Activated CD4-positive, alpha-beta T cell treated with anti-CD3 and anti-CD28 coated beads for 1 hour (primary cell): ENCODE data around the gene CLK2.
A peak's percentile ranks its signal among the peaks of the same experiment; 100 is the strongest.

Source experiments
- DNase-seq: peaks from one replicate; pipeline ENCODE4 v3.0.0-alpha.2; 2020

CLK2 gene

DNA sequence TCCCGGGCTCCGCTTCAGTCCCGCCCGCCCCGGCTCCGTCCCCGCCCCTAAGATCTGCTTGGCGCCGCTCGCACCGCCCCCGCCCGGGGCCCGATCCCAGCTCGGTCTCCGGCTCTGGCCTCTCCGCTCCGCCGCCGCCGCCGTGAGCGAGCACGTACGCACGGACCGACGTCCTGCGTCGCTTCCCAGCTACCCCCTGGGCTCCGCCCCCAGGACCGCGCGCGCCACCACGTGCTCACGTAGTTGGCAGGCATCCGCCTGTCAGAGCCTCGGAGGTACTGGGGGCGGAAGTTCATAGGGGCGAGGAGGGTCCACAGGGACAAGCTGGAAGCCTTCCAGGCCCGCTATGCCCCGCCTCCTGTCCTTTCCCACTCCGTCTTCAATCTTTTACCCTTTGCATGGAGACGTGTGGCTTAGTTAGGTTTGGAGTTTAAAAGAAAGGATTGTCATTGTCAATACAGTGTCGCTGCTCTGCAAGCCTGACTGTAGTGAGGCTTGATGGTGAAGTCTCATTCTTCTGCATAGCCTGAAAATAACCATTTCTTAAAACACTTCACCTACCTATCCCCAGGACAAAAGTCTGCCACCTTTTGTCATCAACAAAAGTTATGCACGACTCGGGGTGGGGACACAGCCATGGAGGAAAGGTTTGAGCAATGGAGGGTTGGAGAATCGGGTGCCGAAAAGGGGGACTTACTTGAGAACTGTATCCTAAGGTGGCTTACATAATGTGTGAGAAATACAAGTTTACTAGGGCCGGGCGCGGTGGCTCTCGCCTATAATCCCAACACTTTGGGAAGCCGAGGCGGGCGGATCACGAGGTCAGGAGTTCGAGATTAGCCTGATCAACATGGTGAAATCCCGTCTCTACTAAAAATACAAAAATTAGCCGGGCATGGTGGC lies at the start of gene CLK2:
CLK2 (minus strand) TSS at position 162 of the 903 bp plus-strand sequence. CDS start 2,527 bp downstream, outside the sequence.
- peak; percentile 92 for DNase-seq

- DNase-seq = no peak
Measured at GRCh38 chr1:155322571-155322952, 49.3 kb upstream of the CLK2 start.

GRCh38 chr1:155321639-155322503 lies 48.6 kb upstream of the CLK2 start:
- no peak for DNase-seq

GRCh38 chr1:155320661-155321617 lies 47.6 kb upstream of the CLK2 start, which contains the start of gene RUSC1:
RUSC1 (plus strand) TSS chr1:155320894; CDS start chr1:155321774, 880 bp downstream.
- peak; percentile 60 for DNase-seq

- DNase-seq = no peak
Measured at GRCh38 chr1:155320252-155320651, 46.9 kb upstream of the CLK2 start.

- no peak for DNase-seq
Measured at GRCh38 chr1:155319536-155319935, 46.2 kb upstream of the CLK2 start.

DNA sequence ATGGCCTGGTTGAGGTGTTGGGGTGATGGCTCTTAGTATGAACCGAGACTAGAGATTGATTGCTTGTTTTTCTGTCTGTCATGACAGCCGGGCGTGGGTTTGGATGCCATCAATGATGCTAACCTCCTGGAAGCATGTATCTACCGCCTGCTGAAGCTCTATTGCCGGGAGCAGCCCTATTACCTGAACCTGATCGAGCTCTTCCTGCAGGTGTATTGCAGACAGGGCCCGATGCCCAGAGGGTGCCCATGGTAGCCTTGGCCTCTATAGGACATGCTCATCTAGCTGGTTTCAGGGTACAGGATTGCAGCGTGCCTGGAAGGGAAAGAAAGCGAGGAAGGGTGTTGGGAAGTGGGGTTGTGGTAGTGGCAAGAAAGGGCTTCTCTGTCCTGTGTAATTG lies 44.8 kb upstream of the CLK2 start:
- no peak for DNase-seq

DNA sequence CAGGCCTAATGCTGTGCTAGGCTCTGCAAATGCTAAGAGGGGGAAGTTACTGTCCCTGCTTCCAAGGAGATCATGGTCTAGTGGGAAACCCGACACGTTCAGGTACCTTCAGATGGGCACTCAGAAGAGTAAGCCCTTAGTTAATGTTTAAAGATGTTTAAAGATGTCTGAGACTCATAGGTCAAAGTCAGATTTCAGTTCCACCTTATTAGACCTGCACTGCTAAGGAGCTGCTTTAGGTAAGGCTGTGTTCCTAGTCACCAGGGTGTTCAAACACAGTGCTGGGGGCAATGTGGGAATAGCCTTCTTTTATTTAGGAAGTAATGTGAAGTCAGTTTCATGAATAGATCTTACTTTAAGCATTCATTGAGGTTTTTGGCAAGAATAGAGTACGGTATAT lies 43.6 kb upstream of the CLK2 start:
- no peak for DNase-seq

DNA sequence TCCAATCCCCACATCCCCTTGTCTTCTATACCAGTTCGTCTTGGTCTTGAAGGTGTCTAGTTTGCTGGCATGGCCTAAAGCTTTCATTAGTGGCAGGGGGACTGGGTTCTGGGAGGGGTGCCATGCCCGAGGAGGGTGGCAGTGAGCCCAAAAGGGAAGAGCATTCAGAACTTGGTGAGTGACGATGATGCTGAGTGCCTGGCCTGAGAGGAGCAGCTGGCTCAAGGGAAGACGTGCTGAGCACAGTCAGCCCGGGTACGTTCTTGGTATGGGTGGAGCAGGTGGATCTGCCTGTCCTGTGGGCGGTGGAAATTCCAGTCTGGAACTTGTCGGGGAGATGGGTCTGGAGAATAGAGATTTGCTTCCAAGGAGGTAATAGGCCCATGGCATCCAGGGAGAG lies 40.0 kb upstream of the CLK2 start:
- DNase-seq = no peak

DNA sequence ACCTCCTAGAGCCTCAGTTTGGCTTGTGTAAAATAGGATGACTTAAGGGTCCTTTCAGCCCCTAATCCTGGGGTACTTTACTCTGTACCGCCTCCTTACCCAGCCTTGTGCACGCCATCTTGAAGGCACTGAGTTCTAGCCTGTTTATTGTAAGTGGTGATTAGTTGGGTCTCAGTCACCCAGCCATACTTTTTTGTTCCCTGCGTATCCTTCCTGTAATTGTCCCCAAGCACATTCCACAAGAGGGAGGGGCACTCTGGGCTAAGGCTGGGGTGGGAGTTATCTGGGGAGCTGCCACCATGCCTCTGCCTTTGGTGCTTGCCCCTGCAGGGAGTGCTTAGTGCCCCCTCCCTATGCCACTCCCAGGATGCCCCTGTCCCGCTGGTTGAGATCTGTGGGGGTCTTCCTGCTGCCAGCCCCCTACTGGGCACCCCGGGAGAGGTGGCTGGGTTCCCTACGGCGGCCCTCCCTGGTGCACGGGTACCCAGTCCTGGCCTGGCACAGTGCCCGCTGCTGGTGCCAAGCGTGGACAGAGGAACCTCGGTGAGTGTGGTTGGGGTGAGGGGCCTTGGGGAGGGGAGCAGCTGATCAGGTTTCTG lies 36.2 kb upstream of the CLK2 start:
- DNase-seq = no peak

DNA sequence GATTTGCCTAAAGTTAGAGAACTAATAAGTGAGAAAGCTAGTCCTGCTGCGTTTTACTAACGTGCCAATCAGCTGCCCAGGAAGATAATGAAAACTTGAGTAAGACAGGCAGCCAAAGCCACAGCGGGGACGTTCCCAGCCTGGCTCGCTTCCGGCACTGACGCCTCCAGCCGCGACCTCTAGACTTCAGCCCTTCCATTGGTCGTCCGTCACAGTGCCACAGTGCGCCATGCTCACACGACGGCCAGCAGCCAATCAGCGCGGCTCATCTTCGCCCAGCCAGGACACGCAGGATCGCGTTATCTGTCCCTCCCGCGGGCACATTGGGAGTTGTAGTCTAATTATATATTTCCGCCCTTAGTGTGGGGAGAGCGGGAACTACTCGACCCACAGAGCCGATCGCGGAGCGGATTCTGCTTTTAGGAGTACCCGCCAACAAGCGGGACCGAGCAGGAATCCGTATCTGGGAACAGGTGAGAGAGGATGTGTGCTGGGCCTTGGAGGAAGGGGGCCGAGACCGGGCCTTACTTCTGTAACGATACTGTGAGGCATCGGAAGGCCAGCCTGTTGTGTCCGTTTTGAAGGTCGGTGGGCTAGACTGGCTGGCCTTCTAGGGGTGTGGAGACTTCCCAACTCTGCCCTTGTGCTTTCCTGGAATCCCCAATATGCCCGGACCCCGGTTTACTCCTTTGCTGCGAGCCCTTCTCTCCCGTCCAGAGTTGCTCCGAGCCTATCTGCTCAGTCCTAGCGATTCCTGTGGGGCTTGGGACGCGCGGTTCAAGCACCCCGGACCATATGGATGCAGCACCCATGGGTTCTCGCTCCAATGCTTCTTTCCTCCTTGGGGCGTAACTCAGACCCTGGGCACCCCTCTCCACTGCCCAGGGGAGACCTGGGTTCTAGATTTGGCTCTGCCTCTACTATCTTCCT lies 35.5 kb upstream of the CLK2 start, which contains the start of gene FDPS:
FDPS (plus strand) TSS at position 374 of the 930 bp plus-strand sequence. CDS start 924 bp downstream, outside the sequence.
- peak; percentile 96 for DNase-seq

GRCh38 chr1:155307247-155307740 lies 34.0 kb upstream of the CLK2 start:
- no peak for DNase-seq

DNA sequence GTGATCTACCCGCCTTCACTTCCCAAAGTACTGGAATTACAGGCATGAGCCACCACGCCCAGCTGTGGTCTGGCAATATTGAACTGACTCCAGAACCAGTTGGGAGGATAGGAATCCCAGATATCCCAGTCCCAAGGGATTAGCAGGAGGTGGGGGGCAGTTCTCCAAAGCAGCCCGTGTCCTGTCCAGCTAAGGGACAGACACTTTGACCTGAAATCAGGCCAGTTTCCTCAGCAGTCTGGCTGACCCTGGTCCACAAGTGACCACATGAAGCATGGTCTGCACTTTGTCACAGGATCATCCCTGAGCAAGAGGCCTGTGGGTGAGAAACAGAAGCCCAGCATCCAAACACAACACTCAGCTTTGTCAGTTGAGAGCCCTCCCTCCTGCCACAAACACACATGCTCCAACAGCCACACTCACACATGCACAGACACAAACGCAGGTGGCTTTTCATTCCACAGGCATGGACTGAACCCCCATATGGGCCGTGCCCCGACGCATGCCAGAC lies 32.6 kb upstream of the CLK2 start:
- DNase-seq = no peak

- DNase-seq = no peak
Measured at GRCh38 chr1:155304558-155305063, 31.3 kb upstream of the CLK2 start.

- DNase-seq = no peak
Measured at GRCh38 chr1:155301342-155301841, 28.1 kb upstream of the CLK2 start, which contains the start of gene PKLR. PKLR (minus strand) TSS chr1:155301438; CDS start chr1:155301395, 43 bp downstream.

GRCh38 chr1:155300553-155301329 lies 27.4 kb upstream of the CLK2 start:
- no peak for DNase-seq

GRCh38 chr1:155300024-155300423 lies 26.7 kb upstream of the CLK2 start:
- no peak for DNase-seq

GRCh38 chr1:155297384-155297783 lies 24.1 kb upstream of the CLK2 start:
- DNase-seq = no peak

DNA sequence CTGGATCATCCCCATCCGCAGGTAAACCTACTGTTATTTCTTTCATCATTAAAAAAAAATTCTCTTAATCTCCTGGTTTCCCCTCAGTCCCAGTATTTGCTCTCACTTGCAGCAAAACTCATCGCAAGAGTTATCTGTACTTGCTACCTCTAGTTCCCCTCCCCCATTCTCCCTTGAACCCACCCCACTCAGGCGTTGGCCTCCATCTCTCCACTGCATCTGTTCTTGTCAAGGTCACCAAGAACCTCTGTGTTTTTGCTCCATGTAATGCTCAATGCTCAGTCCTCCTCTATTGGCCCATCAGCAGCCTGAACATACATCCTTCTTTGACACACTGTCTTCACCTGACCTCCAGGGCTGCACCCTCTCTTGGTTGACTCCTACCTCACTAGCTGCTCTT lies 23.4 kb upstream of the CLK2 start:
- no peak for DNase-seq
